PFSK-1 (cell line): ENCODE data around the gene LSS.

Experiments
- POLR2AphosphoS5 ChIP-seq: IDR thresholded peaks from 2 replicates; pipeline ENCODE4 v1.6.1; 2012; ENCODE audit warnings: low read depth, mild to moderate bottlenecking, control low read depth, low read length, moderate library complexity
- SIN3A ChIP-seq: IDR thresholded peaks from 2 replicates; pipeline ENCODE4 v1.6.1; 2012; ENCODE audit warnings: mild to moderate bottlenecking, low read length, moderate library complexity, borderline replicate concordance; ENCODE audit not compliant: insufficient read depth
- TF ChIP-seq, protein P1 (sequence below), 2 experiments: IDR thresholded peaks; 2 replicates each; pipeline versions ENCODE4 v1.6.1 to v1.8.0; 2011 to 2012; ENCODE audit warnings: low read depth in 2 of 2, low read length in 2 of 2, control low read depth in 1 of 2, inconsistent platforms in 1 of 2, mild to moderate bottlenecking in 1 of 2, moderate library complexity in 1 of 2; ENCODE audit not compliant: insufficient read depth in 1 of 2

DNA sequence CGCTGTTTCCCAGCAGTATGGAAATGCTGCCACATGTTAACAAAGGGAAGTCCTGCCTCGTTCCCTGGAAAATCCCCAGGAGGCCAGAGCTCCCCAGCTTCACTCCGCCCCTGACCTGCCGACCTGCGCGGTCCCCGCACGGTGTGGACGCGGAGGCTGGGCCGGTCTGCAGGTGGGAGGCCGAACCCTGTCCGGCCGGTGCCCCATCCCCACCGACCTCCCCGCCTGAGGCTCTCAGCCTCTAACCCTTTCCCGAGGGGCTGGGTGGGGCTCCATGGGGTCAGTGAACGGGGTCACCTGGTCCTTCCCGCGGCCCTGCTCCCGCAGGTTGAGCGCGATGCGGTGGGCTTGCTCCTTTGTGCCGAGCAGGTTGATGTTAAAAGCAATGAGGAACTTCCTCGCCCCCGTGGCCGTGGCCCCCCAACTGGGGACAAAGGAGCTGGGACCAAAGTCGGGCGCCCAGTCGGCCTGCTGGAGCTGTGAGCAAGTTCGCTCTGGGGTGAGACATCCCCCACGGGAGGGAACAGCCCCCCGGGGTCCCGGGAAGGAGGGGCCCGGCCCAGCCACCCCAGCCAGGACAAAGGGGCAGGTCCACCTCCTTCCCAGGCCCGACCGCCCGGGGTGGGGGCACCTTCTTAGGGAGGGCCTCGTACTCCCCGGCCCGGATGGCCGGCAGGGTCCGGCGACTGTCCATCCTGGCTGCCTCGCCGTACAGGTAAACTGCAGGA lies 77.1 kb downstream of the LSS start:
- TF ChIP-seq, protein P1, sequence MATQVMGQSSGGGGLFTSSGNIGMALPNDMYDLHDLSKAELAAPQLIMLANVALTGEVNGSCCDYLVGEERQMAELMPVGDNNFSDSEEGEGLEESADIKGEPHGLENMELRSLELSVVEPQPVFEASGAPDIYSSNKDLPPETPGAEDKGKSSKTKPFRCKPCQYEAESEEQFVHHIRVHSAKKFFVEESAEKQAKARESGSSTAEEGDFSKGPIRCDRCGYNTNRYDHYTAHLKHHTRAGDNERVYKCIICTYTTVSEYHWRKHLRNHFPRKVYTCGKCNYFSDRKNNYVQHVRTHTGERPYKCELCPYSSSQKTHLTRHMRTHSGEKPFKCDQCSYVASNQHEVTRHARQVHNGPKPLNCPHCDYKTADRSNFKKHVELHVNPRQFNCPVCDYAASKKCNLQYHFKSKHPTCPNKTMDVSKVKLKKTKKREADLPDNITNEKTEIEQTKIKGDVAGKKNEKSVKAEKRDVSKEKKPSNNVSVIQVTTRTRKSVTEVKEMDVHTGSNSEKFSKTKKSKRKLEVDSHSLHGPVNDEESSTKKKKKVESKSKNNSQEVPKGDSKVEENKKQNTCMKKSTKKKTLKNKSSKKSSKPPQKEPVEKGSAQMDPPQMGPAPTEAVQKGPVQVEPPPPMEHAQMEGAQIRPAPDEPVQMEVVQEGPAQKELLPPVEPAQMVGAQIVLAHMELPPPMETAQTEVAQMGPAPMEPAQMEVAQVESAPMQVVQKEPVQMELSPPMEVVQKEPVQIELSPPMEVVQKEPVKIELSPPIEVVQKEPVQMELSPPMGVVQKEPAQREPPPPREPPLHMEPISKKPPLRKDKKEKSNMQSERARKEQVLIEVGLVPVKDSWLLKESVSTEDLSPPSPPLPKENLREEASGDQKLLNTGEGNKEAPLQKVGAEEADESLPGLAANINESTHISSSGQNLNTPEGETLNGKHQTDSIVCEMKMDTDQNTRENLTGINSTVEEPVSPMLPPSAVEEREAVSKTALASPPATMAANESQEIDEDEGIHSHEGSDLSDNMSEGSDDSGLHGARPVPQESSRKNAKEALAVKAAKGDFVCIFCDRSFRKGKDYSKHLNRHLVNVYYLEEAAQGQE (IDR thresholded peaks at IDR 0.05; ENCODE audit: insufficient read depth in 1 of 2, low read depth in 2 of 2, low read length in 2 of 2), result no peak
- TF ChIP-seq SIN3A (no peak), POLR2AphosphoS5 (no peak)
